OCI-LY3 (cell line): ENCODE results near the gene IKZF2.

Experiments used
- CTCF ChIP-seq: fragments of 200-600, 300-600 bp; sonication (generic); IDR thresholded peaks from 2 replicates; pipeline ENCODE4 v1.5.1; 2014; ENCODE audit warnings: antibody characterized with exemption, low read length, low read depth
- EZH2phosphoT487 ChIP-seq: fragments of 200-600 bp; shearing (Covaris generic); IDR thresholded peaks from 2 replicates; pipeline ENCODE4 v1.6.1; 2018; ENCODE audit warnings: antibody characterized with exemption, mixed run types, low read depth

GRCh38 chr2:213016984-213017351, 134.4 kb downstream of the IKZF2 start:
- TF ChIP-seq CTCF: no peak
- TF ChIP-seq EZH2phosphoT487: no peak
